ENCODE measurements around the gene COLEC11. TPM values are rescaled to one million over a fixed set of nuclear protein-coding genes. Genes with fewer than 3 reads are reported as not detected.

COLEC11 gene
- total RNA-seq, 4 donors from 2014 or later = 3.6 to 15.9 (median 5.9) TPM

DNA sequence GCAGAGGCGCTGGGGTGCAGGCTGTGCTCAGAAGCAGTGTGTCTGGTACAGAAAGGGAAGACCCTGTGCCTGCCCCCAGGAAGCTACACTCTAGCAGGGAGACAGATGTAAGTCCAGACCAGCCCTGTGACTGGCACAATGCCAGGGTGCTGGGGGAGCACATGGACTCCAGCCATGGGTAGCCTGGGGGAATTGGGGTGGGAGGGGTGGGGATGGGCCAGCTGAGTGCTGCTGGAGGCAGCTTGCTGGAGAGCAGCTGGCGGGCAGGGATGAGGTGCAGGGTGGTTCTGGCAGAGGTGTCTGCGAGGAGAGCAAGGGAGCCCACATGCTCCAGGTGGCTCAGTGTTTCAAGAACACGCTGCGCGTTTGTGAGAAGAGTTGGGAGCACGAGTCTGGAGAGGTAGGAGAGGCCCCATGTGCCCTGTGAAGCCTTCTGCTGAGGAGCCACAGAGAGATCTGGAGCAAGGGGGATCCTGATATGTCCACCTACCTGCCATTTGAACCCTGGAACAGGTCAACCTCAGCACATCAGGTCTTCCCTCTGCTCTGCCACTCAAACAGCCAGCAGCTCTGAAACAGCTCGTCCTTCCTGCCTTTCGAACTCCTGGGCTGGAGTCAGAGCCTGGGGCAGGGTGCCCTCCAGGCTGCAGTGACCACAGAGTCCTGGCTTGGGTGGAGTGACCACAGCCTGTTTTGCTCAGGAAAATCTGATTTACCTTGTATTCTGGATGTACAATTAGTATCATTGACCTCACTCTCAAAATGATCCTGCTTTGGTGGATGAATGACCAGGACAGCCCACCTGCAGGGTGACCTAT is 78.2 kb downstream of the COLEC11 start:
- TF ChIP-seq, protein P1, sequence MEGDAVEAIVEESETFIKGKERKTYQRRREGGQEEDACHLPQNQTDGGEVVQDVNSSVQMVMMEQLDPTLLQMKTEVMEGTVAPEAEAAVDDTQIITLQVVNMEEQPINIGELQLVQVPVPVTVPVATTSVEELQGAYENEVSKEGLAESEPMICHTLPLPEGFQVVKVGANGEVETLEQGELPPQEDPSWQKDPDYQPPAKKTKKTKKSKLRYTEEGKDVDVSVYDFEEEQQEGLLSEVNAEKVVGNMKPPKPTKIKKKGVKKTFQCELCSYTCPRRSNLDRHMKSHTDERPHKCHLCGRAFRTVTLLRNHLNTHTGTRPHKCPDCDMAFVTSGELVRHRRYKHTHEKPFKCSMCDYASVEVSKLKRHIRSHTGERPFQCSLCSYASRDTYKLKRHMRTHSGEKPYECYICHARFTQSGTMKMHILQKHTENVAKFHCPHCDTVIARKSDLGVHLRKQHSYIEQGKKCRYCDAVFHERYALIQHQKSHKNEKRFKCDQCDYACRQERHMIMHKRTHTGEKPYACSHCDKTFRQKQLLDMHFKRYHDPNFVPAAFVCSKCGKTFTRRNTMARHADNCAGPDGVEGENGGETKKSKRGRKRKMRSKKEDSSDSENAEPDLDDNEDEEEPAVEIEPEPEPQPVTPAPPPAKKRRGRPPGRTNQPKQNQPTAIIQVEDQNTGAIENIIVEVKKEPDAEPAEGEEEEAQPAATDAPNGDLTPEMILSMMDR (IDR thresholded peaks at IDR 0.05) = no peak
- DNase-seq (ENCODE audit: low spot score) (no peak), ATAC-seq (ENCODE audit: low FRiP score) (no peak)

DNA sequence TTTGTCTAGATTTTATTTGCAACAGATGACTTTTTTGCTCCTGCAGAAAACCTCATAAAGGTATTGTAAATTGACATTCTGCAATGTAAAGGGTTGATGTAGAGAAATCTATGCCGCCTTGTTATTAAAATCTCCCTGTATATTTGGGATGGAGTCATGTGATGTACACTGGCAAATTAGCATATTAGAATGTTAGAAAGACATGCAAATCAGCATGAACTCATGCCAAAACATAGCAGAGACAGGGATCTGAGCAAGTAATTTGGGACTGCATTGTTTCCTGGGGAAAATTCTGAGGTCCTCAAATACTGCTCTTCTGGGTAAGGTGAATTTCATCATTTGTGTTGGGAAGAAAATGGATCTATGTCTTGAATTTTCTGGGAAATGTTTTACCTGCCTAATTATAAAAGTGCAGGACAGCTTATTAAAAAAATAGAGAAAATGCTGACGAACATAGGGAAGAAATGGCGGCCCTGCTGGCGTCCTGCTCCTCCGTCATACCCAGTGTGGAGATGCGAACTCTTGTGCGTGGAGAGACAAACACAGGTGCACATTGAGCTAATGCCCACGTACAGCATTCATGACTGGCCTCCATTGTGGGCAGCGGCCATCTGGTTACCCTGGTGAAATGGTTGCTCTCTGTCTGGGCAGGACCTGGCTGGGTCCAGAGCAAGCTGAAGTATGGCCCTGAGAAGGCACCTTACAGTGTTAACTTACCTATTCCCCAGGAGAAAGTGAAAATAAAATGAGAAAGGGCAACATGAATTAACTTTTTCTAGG is 79.3 kb downstream of the COLEC11 start:
- DNase-seq (ENCODE audit: low spot score) (no peak), ATAC-seq (ENCODE audit: low FRiP score) (no peak)
- TF ChIP-seq, protein P1 (IDR thresholded peaks at IDR 0.05) = no peak

DNA sequence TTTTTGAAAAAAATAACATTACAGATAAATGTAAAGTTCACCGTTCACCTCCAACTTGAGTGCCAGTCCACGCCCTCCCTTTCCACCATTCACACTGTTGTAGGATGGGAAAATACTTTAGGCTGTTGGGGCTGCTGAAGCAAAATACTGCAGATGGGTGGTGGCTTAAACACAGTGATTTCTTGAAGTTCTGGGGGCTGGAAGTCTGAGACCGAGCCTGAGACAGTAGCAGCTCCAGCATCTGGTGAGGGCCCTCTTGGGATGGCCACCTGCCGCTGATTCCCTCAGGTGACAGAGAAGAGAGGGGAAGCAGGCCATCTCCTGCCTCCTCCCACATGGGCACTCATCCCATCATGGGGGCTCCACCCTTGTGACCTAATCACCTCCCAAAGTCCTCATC is 80.8 kb downstream of the COLEC11 start:
- TF ChIP-seq, protein P1 (IDR thresholded peaks at IDR 0.05) = no peak
- no peak for ATAC-seq (ENCODE audit: low FRiP score)
- DNase-seq (ENCODE audit: low spot score) = no peak

DNA sequence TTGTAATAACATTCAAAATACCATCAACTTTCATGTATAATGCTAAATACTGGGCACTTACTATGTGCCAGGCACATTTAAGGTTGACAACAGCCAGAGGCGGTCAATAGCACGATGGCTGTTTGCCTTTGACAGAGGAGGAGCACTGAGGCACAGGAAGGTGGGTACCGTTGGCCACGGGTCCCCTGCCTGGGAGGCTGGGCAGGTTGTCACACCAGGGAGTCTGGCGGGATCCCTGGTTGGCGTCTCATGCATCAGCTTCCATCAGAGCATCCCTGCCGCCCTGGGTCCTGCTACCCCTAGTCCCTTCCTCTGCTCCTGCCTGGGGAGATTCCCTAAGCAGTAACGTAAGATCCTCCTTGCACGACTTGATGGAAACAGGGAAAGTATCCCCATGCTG is 82.5 kb downstream of the COLEC11 start:
- no peak for DNase-seq (ENCODE audit: low spot score)
- no peak for ATAC-seq (ENCODE audit: low FRiP score)
- TF ChIP-seq, protein P1 (IDR thresholded peaks at IDR 0.05) = no peak

DNA sequence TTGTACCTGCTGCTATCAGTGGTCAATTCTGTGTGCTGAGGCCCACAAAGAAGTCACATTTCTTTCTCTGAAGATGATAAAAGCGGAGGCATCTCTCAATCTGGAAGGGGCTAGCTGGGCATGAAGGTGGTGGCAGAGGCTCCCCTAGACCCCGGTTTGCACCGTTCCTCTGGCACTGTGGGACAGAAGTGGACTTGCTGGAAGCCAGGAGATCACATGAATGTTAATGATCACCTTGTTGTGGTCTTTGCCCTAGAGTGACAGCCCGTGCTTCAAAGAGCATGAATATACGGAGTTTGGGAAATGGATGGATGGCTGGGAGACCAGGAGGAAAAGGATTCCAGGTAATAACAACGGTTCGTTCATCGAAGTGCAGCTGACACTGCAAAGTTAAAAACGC is 83.3 kb downstream of the COLEC11 start:
- ATAC-seq (ENCODE audit: low FRiP score) = no peak
- DNase-seq (ENCODE audit: low spot score) = no peak
- TF ChIP-seq, protein P1 (IDR thresholded peaks at IDR 0.05) = no peak

DNA sequence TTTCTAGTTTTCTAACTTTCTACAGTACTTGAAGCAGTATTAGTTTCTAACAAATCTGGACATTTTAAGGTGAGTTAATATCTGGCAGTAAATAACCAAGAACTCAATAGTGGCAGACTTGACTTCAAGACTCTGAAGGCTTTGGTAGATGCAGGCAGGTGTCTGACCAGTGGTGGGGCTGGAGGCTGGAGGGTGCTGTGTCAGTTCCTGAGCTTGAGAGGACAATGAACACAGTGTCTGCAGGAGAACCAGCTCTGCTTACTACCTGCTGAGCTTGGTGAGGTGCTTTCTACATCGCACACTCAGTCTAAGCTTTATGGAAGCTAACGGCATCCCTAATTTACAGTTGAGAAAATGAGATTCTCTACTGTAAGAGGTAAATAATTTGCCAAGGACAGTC is 84.3 kb downstream of the COLEC11 start:
- DNase-seq (ENCODE audit: low spot score) = no peak
- ATAC-seq (ENCODE audit: low FRiP score) = no peak
- TF ChIP-seq, protein P1 (IDR thresholded peaks at IDR 0.05) = no peak

Data from omental fat pad (tissue), 4 donors.